GM21423 (cell line): ENCODE measurements around the gene BSX.

Source experiments
- ATAC-seq: cut with Tn5 transposase; IDR thresholded peaks from one replicate; pipeline ENCODE4 v1.9.1; 2021; ENCODE audit warnings: mild to moderate bottlenecking, moderate library complexity; ENCODE audit not compliant: unreplicated experiment

Gene BSX

DNA sequence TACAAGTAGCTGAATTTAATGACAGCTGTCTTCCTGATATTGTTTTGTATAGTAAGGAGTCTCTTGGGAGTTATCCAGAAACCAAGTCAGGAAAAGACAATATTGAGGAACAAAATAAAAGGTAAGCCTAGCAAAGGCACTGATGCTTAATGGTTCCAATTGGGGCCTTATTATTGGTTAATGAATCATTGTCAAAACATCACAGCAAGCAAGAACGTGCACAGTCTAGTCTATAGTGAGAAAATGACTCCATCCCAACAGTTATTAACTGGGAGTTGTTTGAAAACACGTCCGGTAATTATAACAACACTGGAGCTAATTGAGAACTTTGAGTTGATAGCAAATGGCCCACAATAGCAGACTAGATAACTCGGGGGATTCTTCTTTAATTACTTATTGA is 17.7 kb downstream of the BSX start:
- ATAC-seq: no peak

GRCh38 chr11:122954455-122954854 is 27.2 kb downstream of the BSX start:
- ATAC-seq: no peak

- ATAC-seq: no peak
Observed at GRCh38 chr11:122951211-122951610, 30.4 kb downstream of the BSX start.

- ATAC-seq: no peak
Observed at GRCh38 chr11:122938557-122938956, 43.1 kb downstream of the BSX start.

GRCh38 chr11:122937983-122938382 is 43.7 kb downstream of the BSX start:
- ATAC-seq: no peak

DNA sequence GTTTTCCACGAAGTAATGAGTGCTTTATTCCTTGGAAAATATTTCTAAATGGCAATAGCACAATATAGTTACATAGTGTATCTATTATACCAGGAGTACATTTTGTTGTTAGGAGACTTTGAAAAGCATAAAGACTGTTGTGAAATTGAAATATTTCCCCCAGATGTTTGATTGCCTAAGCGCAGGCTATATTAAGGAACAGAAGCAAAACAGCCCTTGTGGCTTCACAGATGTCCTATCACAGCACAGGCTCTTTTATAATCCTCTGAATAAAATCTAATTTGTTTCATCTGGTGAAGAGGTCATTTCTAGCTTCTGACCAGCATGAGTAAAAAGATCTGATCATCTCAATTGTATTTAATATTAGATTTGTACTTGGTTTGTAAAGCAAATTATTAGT is 48.2 kb downstream of the BSX start:
- no peak for ATAC-seq

- no peak for ATAC-seq
Observed at GRCh38 chr11:122931510-122931909, 50.1 kb downstream of the BSX start.
